Measurements from ENCODE around the gene CNTN6.

DNA sequence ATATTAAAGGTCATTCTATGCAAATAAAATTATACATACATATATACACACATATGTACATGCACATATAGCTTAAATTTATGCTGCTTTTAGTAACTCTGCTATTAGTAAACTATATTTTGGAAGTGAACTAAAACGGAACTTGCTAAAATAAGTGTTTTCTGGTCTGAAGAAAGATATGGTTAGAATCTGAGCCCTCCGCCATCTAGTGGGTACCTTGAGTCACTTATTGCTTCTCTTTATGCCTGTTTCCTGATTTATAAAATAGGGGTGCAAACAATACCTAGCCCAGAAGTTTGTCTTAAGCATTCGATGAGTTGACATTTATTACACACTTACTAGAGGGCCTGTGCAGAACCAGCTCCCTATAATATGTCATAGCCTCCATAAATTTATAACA, 255.7 kb downstream of the CNTN6 start:
- TF ChIP-seq CTCF (IDR thresholded peaks at IDR 0.05) (no peak), POLR2A (IDR thresholded peaks at IDR 0.05) (no peak), EP300 (IDR thresholded peaks at IDR 0.05) (no peak)

Measured in ovary (tissue), 3 donors.